ENCODE measurements around the gene NHSL1. TPM values are rescaled to one million over a fixed set of nuclear protein-coding genes. Genes with fewer than 3 reads are reported as not detected.

Gene NHSL1
- total and polyA plus RNA-seq, 2 of the 8 experiments (the other 6 are each of a cell fraction or from before 2014, with no cell fraction given), result 7.2 to 32.4 TPM

DNA sequence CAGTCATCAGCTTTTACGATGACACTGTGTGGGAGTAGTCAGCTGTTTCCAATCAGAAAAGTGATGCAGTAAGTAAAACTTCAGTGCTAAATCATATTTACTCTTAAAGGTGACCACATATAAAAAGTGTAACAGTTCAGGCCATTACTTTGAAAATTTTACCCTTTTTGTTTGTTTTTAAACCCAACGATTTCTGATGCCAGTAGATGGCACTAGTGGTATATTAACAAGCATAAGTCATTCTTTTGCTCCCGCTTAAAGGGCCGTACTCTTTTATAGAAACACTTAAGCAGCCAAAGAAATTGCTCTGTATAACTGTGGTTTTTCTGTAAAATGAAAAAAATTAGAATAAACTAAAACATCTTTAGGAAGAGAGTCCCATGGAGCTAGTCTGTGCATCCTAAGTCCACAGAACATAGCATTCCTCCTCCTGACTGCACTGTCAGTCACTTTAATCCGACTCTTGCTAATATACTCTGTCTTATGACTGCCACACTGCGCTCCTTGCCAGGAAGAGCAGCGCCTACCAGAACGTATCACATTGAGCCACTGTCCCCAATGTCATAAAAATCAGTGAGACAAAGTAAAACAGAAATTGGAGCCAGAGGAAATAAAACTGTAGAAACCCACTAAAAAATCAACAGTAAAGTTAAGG, 70.2 kb downstream of the NHSL1 start:
- ChIA-PET CTCF (ENCODE audit: partially characterized antibody) (interaction anchor here (0.5 to 11.4 kb wide), 41 partner anchors 9 to 952 kb away, joined by 3 to 192 read pairs (median 4); partner anchors contain the start of genes HEBP2 and NHSL1), POLR2A (ENCODE audit: partially characterized antibody) (interaction anchor here (0.9 kb wide), 1 partner anchor 165 kb away, joined by 3 read pairs; no protein-coding TSS in a partner anchor)
- no peak overlapping the region for H2BK15ac ChIP-seq (ENCODE audit: low read length)
- H3K27ac ChIP-seq (ENCODE audit: low read depth, low read length), result no peak overlapping the region
- peaks cover 0 to 3% of the 10 kb centered on the region in 2 experiments for H4K20me1 ChIP-seq (replicated peaks in 1 of 2; ENCODE audit: control insufficient read depth in 1 of 2, insufficient read depth in 2 of 2, low read length in 2 of 2)
- H3K14ac ChIP-seq (ENCODE audit: insufficient read length), result no peak overlapping the region
- no peak overlapping the region for H2BK12ac ChIP-seq (ENCODE audit: low read depth, low read length)
- no peak overlapping the region for H2BK20ac ChIP-seq (ENCODE audit: low read length)
- no peak overlapping the region for H4K91ac ChIP-seq (replicated peaks; ENCODE audit: insufficient read length, low read length)
- no peak overlapping the region for H2BK5ac ChIP-seq (ENCODE audit: low read depth, low read length)
- H3K79me1 ChIP-seq (ENCODE audit: low read depth, low read length), result no peaks in the 10 kb centered on the region; the same call in 1 of the 2 replicates
- no peak overlapping the region for H3K4me2 ChIP-seq (ENCODE audit: insufficient read depth in 1 of 2, low read depth in 2 of 2, low read length in 2 of 2)
- no peak overlapping the region; a peak in 1 of 7 replicates for H3K9ac ChIP-seq (replicated peaks in 1 of 4; ENCODE audit: extremely low read depth in 1 of 4, low read depth in 3 of 4, low read length in 3 of 4)
- no peak overlapping the region for H3K23ac ChIP-seq (ENCODE audit: insufficient read length)
- H3K4me3 ChIP-seq (ENCODE audit: extremely low read depth in 1 of 4, insufficient read depth in 2 of 4, low read depth in 3 of 4, low read length in 4 of 4), result no peak overlapping the region
- H3K36me3 ChIP-seq (ENCODE audit: control insufficient read depth in 2 of 4, insufficient read depth in 4 of 4, low read length in 3 of 4), result peaks cover 2 to 19% (median 3%) of the 10 kb centered on the region in 4 experiments; a peak in 6 of 8 replicates
- TF ChIP-seq, protein P1, sequence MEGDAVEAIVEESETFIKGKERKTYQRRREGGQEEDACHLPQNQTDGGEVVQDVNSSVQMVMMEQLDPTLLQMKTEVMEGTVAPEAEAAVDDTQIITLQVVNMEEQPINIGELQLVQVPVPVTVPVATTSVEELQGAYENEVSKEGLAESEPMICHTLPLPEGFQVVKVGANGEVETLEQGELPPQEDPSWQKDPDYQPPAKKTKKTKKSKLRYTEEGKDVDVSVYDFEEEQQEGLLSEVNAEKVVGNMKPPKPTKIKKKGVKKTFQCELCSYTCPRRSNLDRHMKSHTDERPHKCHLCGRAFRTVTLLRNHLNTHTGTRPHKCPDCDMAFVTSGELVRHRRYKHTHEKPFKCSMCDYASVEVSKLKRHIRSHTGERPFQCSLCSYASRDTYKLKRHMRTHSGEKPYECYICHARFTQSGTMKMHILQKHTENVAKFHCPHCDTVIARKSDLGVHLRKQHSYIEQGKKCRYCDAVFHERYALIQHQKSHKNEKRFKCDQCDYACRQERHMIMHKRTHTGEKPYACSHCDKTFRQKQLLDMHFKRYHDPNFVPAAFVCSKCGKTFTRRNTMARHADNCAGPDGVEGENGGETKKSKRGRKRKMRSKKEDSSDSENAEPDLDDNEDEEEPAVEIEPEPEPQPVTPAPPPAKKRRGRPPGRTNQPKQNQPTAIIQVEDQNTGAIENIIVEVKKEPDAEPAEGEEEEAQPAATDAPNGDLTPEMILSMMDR (IDR thresholded peaks at IDR 0.05; ENCODE audit: control extremely low read depth in 1 of 3, insufficient read depth in 1 of 3, low read depth in 1 of 3, low read length in 3 of 3), result peak in 2 of 3 experiments; percentile 41 to 47; a peak in 2 of 4 replicates
- TF ChIP-seq KDM4A (IDR thresholded peaks at IDR 0.05; ENCODE audit: low read depth, low read length, severe bottlenecking), result no peak
- peak; percentile 74 to 75 for TF ChIP-seq RAD21 (IDR thresholded peaks at IDR 0.05 in 1 of 2, conservative IDR thresholded peaks at IDR 0.05 in 1 of 2; ENCODE audit: low read depth in 2 of 2, low read length in 2 of 2)
- H3K4me1 ChIP-seq (replicated peaks in 1 of 4; ENCODE audit: control insufficient read depth in 3 of 4, insufficient read depth in 4 of 4, low read length in 3 of 4), result no peaks in the 10 kb centered on the region; a peak in 2 of 7 replicates
- no peak overlapping the region for H3K4ac ChIP-seq (replicated peaks; ENCODE audit: insufficient read length, low read depth, low read length)
- no peaks in the 10 kb centered on the region for H3K9me3 ChIP-seq (ENCODE audit: insufficient read depth in 2 of 2, low read depth in 1 of 2, low read length in 1 of 2)
- H3K18ac ChIP-seq (ENCODE audit: extremely low read depth, low read length), result no peak overlapping the region
- FAIRE-seq, result peak; percentile 81
- 71% methylated on average over 8 of the region's 8 CpGs; no CpG with 5 or more reads in 1 of the 2 experiments for WGBS, 2 experiments (ENCODE audit: extremely low coverage in 1 of 2, insufficient coverage in 1 of 2, insufficient read length in 1 of 2, insufficient replicate concordance in 2 of 2, low coverage in 1 of 2, low lambda C conversion rate in 2 of 2, missing lambda C conversion rate in 1 of 2)
- H2AFZ ChIP-seq (ENCODE audit: low read length), result no peak overlapping the region
- no peaks in the 10 kb centered on the region for H3K23me2 ChIP-seq (ENCODE audit: low read depth, low read length)
- H3K27me3 ChIP-seq (replicated peaks in 1 of 4; ENCODE audit: control insufficient read depth in 3 of 4, extremely low read depth in 1 of 4, insufficient read depth in 3 of 4, low read length in 3 of 4), result no peaks in the 10 kb centered on the region
- no peak overlapping the region for H2AK5ac ChIP-seq (ENCODE audit: low read depth, low read length)
- no peak for DNase-seq (ENCODE audit: low read depth in 1 of 2, low spot score in 2 of 2)
- H2BK120ac ChIP-seq (replicated peaks; ENCODE audit: low read depth, low read length), result no peak overlapping the region
- no peak overlapping the region for H3K56ac ChIP-seq (replicated peaks; ENCODE audit: insufficient read length, low read depth, low read length)
- no peak overlapping the region for H4K5ac ChIP-seq (ENCODE audit: insufficient read length, low read depth, low read length)
- H3K79me2 ChIP-seq (ENCODE audit: control insufficient read depth in 1 of 2, insufficient read depth in 2 of 2, low read length in 2 of 2), result no peaks in the 10 kb centered on the region
- H4K8ac ChIP-seq (ENCODE audit: extremely low read depth, insufficient read depth, low read length), result no peak overlapping the region
